GM12864 (cell line): ENCODE results near the gene IGSF21.

Experiments
- DNase-seq: peaks from one replicate; pipeline ENCODE4 v3.0.0-alpha.2; 2011; ENCODE audit warnings: low read depth
- H3K4me3 ChIP-seq: 2 replicates; pipeline ENCODE4 v1.5.1; 2011; ENCODE audit warnings: mild to moderate bottlenecking, low read depth, low read length, control low read depth
- CTCF ChIP-seq: IDR thresholded peaks from 2 replicates; pipeline ENCODE4 v1.5.1; 2011; ENCODE audit warnings: low read depth, mild to moderate bottlenecking, moderate library complexity, low read length, control low read depth, inconsistent platforms; ENCODE audit errors: missing control alignments

The IGSF21 gene

GRCh38 chr1:18409609-18410237 is 302.1 kb downstream of the IGSF21 start:
- DNase-seq, result no peak
- no peak for TF ChIP-seq CTCF

GRCh38 chr1:18410407-18410806 is 302.8 kb downstream of the IGSF21 start:
- H3K4me3 ChIP-seq, result no peak overlapping the region
- no peak for DNase-seq
- TF ChIP-seq CTCF, result no peak

More at GRCh38 chr1:18409609-18410237, 302.1 kb downstream of the IGSF21 start:
- H3K4me3 ChIP-seq, result no peak overlapping the region

- no peak for DNase-seq
- H3K4me3 ChIP-seq, result no peak overlapping the region
- TF ChIP-seq CTCF, result no peak
Measured at GRCh38 chr1:18411321-18411720, 303.7 kb downstream of the IGSF21 start.

GRCh38 chr1:18411820-18412641 is 304.4 kb downstream of the IGSF21 start:
- no peak for DNase-seq
- no peak overlapping the region for H3K4me3 ChIP-seq
- no peak for TF ChIP-seq CTCF

GRCh38 chr1:18412882-18413353 is 305.3 kb downstream of the IGSF21 start:
- no peak for DNase-seq
- no peak for TF ChIP-seq CTCF

GRCh38 chr1:18413541-18414305 is 306.1 kb downstream of the IGSF21 start:
- DNase-seq, result no peak
- H3K4me3 ChIP-seq, result no peak overlapping the region
- TF ChIP-seq CTCF, result no peak

More at GRCh38 chr1:18412882-18413353, 305.3 kb downstream of the IGSF21 start:
- no peak overlapping the region for H3K4me3 ChIP-seq
